K562 (cell line): ENCODE measurements around the gene PDLIM7. TPM values are rescaled to one million over a fixed set of nuclear protein-coding genes. Genes with fewer than 3 reads are reported as not detected.
A peak's percentile ranks its signal among the peaks of the same experiment; 100 is the strongest.

ENCODE experiments used
- ATF7 ChIP-seq: fragments of 450-650 bp; IDR thresholded peaks from 2 replicates; pipeline ENCODE4 v1.7.1; 2014; ENCODE audit warnings: mild to moderate bottlenecking, moderate library complexity
- CC2D1A ChIP-seq: fragments of 450-650 bp; IDR thresholded peaks from 2 replicates; pipeline ENCODE4 v1.6.1; 2017; ENCODE audit warnings: mild to moderate bottlenecking
- CREM ChIP-seq: IDR thresholded peaks from 2 replicates; pipeline ENCODE4 v1.6.1; 2014; ENCODE audit warnings: antibody characterized with exemption, low read depth
- ESRRA ChIP-seq: fragments of 450-650 bp; IDR thresholded peaks from 2 replicates; pipeline ENCODE4 v1.6.1; 2014; ENCODE audit warnings: low read depth, mild to moderate bottlenecking, moderate library complexity, borderline replicate concordance
- GABPB1 ChIP-seq: sonication (generic); formaldehyde crosslinking; IDR thresholded peaks from 2 replicates; pipeline ENCODE4 v1.8.0; 2022; ENCODE audit warnings: mild to moderate bottlenecking, missing genetic modification reagents
- L3MBTL2 ChIP-seq: fragments of 450-650 bp; IDR thresholded peaks from 2 replicates; pipeline ENCODE4 v1.6.1; 2016; ENCODE audit warnings: mild to moderate bottlenecking, moderate library complexity
- SIX5 ChIP-seq, 2 experiments: IDR thresholded peaks; 2 replicates each; pipeline ENCODE4 v1.6.1; 2011; ENCODE audit warnings: low read length in 2 of 2, borderline replicate concordance in 1 of 2, low read depth in 1 of 2, mild to moderate bottlenecking in 1 of 2, moderate library complexity in 1 of 2; ENCODE audit not compliant: insufficient read depth in 1 of 2
- SMC3 ChIP-seq: conservative IDR thresholded peaks from 2 replicates; pipeline ENCODE4 v1.6.1; 2011; ENCODE audit warnings: low read depth, low read length, improper control_type of control experiment; ENCODE audit not compliant: insufficient read depth
- ZNF384 ChIP-seq: IDR thresholded peaks from 2 replicates; pipeline ENCODE4 v1.6.1; 2012; ENCODE audit warnings: low read depth, low read length, improper control_type of control experiment
- polyA plus RNA-seq, 8 experiments: library from polyadenylated mRNA; depleted of rRNA in 4 of 8; stranded (reverse) in 5 of 8; unstranded in 3 of 8; fragments of >200 nt; fragmentation: Nextera tagmentation in 2 of 8; fragmentation: Illumina TruSeq in 1 of 8; extraction: Ambion mirVana in 2 of 8; extraction: Trizol in 1 of 8; gene quantifications; 2 replicates each; pipeline versions ENCODE4 v1.2.1 to v1.2.3, GENCODE V29; 2011 to 2014; ENCODE audit warnings: inconsistent platforms in 1 of 8, missing spikeins in 1 of 8
- total RNA-seq, 7 experiments: library from RNA; depleted of rRNA in 6 of 7; stranded (reverse); fragments of >200 nt in 6 of 7; fragmentation: Illumina TruSeq in 2 of 7; extraction: Trizol in 2 of 7; gene quantifications; 2 replicates each; pipeline versions ENCODE4 v1.2.1 to v1.2.3, GENCODE V29; 2011 to 2021; ENCODE audit warnings: low replicate concordance in 1 of 7
- TF ChIP-seq, protein P1 (sequence below): fragments of 450-650 bp; IDR thresholded peaks from 2 replicates; pipeline ENCODE4 v1.6.1; 2016; ENCODE audit warnings: low read depth
- TF ChIP-seq, protein P2 (sequence below): IDR thresholded peaks from 2 replicates; pipeline ENCODE4 v1.6.1; 2011; ENCODE audit warnings: borderline replicate concordance, low read depth, mild to moderate bottlenecking, moderate library complexity, low read length; ENCODE audit not compliant: insufficient read depth, poor library complexity, severe bottlenecking
- TF ChIP-seq, protein P3 (sequence below), 2 experiments: fragments of 250-450 bp in 1 of 2; fragments of 450-650 bp in 1 of 2; sonication (Bioruptor Pico) in 1 of 2; IDR thresholded peaks; 2 replicates each; pipeline versions ENCODE4 v1.6.1 to v1.8.0; 2016 to 2021; ENCODE audit warnings: mild to moderate bottlenecking in 2 of 2, moderate library complexity in 2 of 2, missing compliant biosample characterization in 1 of 2, missing genetic modification characterization in 1 of 2
- TF ChIP-seq, protein P4 (sequence below): sonication (generic); formaldehyde crosslinking; IDR thresholded peaks from 2 replicates; pipeline ENCODE4 v1.8.0; 2022; ENCODE audit warnings: missing genetic modification reagents, mild to moderate bottlenecking, moderate library complexity, borderline replicate concordance

The PDLIM7 gene
- total and polyA plus RNA-seq, 9 of the 15 experiments (the other 6 are each of a cell fraction or from before 2014, with no cell fraction given), result 2.1 to 124 (median 32.6) TPM

DNA sequence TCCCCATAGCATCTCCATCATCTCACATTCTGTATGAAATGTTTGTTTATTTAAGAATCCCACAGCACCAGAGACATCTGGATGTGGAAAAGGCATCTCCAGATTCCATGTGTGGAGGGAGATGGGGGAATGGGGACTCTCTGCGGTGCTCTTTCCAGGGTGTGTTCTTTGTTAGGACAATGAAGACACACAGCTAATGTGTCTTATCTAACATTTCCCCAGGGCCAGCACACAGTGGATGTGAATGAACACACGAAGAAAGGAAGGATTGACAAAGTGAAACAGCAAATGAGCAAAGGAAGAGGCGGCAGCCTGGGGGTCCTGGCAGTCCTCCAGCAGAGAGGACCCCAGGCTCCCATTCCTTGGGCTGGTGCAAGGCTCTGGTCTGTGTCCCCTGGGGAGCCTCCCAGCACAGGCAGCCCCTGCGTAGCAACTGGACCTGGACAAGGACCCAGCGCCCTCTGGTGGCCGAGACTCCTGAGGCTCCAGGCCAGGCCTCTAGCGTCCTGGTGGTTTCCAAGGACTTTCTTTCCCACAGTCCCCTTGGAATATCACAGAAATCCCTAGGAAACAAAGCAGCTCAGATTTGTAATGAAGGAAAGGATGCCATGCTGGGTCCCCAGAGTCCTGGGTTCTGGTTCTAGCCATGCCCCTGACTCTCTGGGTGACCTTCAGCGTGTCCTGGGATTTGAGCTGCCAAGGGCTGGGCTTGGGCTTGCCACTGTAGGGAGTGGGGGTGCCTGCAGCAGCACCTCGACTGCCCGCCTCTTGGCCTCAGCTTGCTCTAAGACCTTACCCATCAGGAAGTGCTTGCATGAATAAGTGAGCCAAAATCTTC, 3.5 kb upstream of the PDLIM7 start (continued):
- TF ChIP-seq, protein P1, sequence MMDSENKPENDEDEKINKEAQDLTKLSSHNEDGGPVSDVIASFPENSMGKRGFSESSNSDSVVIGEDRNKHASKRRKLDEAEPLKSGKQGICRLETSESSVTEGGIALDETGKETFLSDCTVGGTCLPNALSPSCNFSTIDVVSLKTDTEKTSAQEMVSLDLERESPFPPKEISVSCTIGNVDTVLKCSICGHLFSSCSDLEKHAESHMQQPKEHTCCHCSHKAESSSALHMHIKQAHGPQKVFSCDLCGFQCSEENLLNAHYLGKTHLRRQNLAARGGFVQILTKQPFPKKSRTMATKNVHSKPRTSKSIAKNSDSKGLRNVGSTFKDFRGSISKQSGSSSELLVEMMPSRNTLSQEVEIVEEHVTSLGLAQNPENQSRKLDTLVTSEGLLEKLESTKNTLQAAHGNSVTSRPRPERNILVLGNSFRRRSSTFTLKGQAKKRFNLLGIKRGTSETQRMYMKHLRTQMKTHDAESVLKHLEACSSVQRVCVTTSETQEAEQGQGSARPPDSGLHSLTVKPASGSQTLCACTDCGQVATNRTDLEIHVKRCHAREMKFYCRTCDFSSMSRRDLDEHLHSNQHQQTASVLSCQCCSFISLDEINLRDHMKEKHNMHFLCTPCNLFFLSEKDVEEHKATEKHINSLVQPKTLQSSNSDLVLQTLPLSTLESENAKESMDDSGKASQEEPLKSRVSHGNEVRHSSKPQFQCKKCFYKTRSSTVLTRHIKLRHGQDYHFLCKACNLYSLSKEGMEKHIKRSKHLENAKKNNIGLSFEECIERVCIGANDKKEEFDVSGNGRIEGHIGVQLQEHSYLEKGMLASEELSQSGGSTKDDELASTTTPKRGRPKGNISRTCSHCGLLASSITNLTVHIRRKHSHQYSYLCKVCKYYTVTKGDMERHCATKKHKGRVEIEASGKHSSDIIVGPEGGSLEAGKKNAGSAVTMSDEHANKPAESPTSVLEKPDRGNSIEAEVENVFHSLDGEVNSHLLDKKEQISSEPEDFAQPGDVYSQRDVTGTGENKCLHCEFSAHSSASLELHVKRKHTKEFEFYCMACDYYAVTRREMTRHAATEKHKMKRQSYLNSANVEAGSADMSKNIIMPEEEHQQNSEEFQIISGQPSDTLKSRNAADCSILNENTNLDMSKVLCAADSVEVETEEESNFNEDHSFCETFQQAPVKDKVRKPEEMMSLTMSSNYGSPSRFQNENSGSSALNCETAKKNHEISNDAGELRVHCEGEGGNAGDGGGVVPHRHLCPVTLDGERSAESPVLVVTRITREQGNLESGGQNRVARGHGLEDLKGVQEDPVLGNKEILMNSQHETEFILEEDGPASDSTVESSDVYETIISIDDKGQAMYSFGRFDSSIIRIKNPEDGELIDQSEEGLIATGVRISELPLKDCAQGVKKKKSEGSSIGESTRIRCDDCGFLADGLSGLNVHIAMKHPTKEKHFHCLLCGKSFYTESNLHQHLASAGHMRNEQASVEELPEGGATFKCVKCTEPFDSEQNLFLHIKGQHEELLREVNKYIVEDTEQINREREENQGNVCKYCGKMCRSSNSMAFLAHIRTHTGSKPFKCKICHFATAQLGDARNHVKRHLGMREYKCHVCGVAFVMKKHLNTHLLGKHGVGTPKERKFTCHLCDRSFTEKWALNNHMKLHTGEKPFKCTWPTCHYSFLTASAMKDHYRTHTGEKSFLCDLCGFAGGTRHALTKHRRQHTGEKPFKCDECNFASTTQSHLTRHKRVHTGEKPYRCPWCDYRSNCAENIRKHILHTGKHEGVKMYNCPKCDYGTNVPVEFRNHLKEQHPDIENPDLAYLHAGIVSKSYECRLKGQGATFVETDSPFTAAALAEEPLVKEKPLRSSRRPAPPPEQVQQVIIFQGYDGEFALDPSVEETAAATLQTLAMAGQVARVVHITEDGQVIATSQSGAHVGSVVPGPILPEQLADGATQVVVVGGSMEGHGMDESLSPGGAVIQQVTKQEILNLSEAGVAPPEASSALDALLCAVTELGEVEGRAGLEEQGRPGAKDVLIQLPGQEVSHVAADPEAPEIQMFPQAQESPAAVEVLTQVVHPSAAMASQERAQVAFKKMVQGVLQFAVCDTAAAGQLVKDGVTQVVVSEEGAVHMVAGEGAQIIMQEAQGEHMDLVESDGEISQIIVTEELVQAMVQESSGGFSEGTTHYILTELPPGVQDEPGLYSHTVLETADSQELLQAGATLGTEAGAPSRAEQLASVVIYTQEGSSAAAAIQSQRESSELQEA, result no peak
- TF ChIP-seq, protein P2, sequence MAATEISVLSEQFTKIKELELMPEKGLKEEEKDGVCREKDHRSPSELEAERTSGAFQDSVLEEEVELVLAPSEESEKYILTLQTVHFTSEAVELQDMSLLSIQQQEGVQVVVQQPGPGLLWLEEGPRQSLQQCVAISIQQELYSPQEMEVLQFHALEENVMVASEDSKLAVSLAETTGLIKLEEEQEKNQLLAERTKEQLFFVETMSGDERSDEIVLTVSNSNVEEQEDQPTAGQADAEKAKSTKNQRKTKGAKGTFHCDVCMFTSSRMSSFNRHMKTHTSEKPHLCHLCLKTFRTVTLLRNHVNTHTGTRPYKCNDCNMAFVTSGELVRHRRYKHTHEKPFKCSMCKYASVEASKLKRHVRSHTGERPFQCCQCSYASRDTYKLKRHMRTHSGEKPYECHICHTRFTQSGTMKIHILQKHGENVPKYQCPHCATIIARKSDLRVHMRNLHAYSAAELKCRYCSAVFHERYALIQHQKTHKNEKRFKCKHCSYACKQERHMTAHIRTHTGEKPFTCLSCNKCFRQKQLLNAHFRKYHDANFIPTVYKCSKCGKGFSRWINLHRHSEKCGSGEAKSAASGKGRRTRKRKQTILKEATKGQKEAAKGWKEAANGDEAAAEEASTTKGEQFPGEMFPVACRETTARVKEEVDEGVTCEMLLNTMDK, result peak; percentile 65
- TF ChIP-seq L3MBTL2, result peak; percentile 27; the same call in 1 of the 2 replicates
- no peak for TF ChIP-seq SIX5 (IDR thresholded peaks at IDR 0.05; ENCODE audit: borderline replicate concordance in 1 of 2, insufficient read depth in 1 of 2, low read depth in 1 of 2, low read length in 2 of 2)
- TF ChIP-seq CC2D1A, result peak; percentile 69
- TF ChIP-seq SMC3, result peak; percentile 88
- TF ChIP-seq, protein P3, sequence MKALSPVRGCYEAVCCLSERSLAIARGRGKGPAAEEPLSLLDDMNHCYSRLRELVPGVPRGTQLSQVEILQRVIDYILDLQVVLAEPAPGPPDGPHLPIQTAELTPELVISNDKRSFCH (CRISPR knock-in tag; IDR thresholded peaks at IDR 0.05), result no peak
- TF ChIP-seq, protein P3 (tag; IDR thresholded peaks at IDR 0.05), result no peak
- TF ChIP-seq, protein P4, sequence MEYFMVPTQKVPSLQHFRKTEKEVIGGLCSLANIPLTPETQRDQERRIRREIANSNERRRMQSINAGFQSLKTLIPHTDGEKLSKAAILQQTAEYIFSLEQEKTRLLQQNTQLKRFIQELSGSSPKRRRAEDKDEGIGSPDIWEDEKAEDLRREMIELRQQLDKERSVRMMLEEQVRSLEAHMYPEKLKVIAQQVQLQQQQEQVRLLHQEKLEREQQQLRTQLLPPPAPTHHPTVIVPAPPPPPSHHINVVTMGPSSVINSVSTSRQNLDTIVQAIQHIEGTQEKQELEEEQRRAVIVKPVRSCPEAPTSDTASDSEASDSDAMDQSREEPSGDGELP, result peak; percentile 61; the same call in 1 of the 2 replicates
- TF ChIP-seq GABPB1 (CRISPR knock-in tag), result no peak
- TF ChIP-seq CREM, result peak; percentile 72
- TF ChIP-seq ESRRA, result peak; percentile 76
- no peak for TF ChIP-seq ZNF384
- TF ChIP-seq ATF7, result peak; percentile 25; the same call in 1 of the 2 replicates
